NK-92 (cell line): ENCODE results near the gene ST3GAL3.

Experiments
- DNase-seq: peaks from one replicate; lab custom pipeline; 2025; ENCODE audit not compliant: unreplicated experiment; lab: John Stamatoyannopoulos, UW

Gene ST3GAL3

DNA sequence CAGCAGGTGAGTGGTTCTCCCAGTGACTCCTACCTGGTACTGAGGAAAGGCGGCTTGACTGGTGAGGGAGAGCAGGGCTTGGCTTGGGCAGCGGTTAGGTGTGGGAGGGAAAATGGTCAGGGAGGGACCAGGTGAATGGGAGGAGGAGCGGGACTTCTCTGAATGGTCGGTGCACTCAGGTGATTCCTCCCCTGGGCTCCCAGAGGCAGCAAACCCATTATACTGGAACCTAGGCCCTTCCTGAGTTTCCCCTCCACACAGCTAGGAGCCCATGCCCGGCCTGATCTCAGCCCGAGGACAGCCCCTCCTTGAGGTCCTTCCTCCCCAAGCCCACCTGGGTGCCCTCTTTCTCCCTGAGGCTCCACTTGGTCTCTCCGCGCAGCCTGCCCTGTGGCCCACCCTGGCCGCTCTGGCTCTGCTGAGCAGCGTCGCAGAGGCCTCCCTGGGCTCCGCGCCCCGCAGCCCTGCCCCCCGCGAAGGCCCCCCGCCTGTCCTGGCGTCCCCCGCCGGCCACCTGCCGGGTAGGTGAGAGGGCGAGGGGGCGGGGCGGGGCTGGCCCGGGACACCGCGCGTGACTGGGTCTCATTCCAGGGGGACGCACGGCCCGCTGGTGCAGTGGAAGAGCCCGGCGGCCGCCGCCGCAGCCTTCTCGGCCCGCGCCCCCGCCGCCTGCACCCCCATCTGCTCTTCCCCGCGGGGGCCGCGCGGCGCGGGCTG lies 228.5 kb downstream of the ST3GAL3 start:
- DNase-seq = no peak

- no peak for DNase-seq
Observed at GRCh38 chr1:43936431-43937151, 229.3 kb downstream of the ST3GAL3 start.

- no peak for DNase-seq
Observed at GRCh38 chr1:43937179-43937865, 230.0 kb downstream of the ST3GAL3 start.

- no peak for DNase-seq
Observed at GRCh38 chr1:43938383-43938782, 231.0 kb downstream of the ST3GAL3 start.

GRCh38 chr1:43938892-43939587 lies 231.7 kb downstream of the ST3GAL3 start:
- no peak for DNase-seq

DNA sequence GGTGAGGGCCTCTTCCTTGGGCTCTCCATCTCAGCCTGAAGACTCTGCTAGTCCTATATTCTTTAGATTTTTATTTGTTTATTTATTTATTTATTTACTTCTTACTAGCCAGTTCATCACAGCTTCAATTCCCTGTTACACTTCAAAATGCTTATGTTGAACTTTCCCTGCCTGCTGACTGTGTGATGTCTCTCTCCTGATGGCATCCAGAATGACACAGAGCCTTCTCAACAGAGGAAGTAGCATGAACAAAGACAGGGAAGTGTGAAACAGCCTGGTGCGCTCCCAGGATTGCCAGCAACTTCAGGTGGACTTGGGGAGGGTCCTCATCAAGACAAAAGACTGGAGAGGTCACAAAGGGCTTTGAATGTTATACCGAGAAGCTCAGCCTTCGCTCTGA lies 235.1 kb downstream of the ST3GAL3 start:
- DNase-seq = no peak

- DNase-seq = no peak
Observed at GRCh38 chr1:43944860-43945259, 237.5 kb downstream of the ST3GAL3 start.

DNA sequence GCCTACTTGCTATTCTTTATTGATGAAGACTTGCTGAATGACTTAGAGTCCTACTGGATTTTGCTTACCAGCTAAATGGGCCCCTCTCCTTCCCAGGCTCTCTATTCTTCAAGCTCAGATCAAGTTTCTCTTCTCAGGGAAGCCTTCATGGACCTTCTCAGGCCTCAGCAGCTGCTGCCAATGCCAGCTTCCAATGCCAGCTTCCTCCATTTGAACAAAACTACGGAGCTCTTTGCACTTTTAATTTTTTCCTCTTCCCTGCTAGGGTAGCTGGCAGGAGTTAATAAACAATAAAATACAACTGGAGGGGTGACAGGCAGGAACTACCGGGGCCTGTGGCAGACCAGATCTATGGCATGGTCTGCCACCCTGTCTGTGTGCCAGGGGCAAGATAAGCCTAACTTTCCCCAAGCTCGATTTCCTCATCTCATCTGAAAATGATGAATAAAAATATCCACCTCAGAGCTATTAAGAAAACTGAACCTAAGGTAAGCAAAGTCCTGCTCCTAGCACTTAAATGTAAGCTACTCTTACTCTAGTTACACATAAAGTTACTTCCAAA lies 238.4 kb downstream of the ST3GAL3 start:
- no peak for DNase-seq

GRCh38 chr1:43946236-43947060 lies 239.1 kb downstream of the ST3GAL3 start, which contains the start of gene IPO13:
IPO13 (plus strand) TSS chr1:43946950; CDS start chr1:43947601, 651 bp downstream.
- DNase-seq = no peak

- no peak for DNase-seq
Observed at GRCh38 chr1:43947061-43947873, 239.9 kb downstream of the ST3GAL3 start.

DNA sequence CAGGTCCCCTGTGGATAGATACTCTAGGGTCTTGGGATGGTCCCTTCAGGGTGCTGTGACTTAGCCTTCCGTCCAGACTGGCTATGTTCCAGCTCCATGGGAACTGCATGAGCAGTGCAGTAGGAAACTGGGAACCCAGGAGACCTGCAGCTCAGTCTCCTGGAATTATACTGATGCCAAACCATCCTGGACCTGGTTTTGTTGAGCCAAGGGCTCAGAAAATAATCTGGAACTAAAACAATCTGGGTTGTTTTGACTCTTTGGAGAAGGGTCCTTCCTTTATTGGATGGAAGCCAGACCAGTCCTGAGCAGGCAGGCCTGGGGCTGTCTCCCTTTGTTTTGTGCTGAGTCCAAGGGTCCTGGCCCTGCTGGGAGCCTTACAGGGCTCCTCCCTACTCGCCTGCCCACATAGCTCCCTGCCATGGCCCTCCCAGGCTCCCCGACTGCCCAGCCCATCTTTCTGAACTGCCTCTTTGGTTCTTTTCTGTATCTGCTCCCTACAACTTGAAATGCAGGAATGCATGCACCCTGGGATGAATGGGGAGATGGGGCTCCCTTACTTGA lies 240.6 kb downstream of the ST3GAL3 start:
- no peak for DNase-seq

DNA sequence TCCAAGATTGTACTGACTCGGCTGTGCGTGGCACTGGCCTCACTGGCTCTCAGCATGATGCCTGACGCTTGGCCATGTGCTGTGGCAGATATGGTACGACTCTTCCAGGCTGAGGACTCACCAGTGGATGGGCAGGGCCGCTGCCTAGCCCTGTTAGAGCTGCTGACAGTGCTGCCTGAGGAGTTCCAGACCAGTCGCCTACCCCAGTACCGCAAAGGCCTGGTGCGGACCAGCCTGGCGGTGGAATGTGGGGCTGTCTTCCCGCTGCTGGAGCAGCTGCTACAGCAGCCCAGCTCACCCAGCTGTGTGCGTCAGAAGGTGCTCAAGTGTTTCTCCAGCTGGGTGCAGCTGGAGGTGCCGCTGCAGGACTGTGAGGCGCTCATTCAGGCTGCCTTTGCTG lies 242.3 kb downstream of the ST3GAL3 start:
- DNase-seq = no peak

- DNase-seq = no peak
Observed at GRCh38 chr1:43951021-43951985, 244.0 kb downstream of the ST3GAL3 start.

GRCh38 chr1:43952731-43953346 lies 245.5 kb downstream of the ST3GAL3 start:
- no peak for DNase-seq

- DNase-seq = no peak
Observed at GRCh38 chr1:43953361-43953760, 246.0 kb downstream of the ST3GAL3 start.

DNA sequence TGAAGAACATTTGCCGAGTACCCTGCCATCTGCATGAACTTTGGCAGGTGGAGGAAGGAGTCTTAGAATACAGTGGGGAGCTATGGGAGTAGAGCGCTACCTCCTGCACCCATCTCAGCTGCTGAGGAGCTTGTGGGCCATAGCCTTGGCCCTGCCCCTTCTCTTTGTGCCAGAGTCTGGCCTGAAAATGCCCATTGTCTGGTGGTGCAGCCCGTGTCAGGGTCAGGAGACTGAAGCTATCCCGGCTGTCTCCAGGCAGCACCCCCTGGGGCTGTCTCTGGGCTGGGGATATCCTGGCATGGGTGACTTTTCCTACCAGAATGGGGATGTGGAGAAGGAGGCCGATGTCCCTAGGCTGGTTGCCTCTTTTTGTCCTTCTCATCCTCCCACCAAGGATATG lies 246.7 kb downstream of the ST3GAL3 start:
- no peak for DNase-seq

GRCh38 chr1:43956234-43956633 lies 248.9 kb downstream of the ST3GAL3 start:
- no peak for DNase-seq
